NCI-H345 (cell line): ENCODE results near the gene CFHR4.
"Not testable (repeated sequence)": the region's sequence is repeated elsewhere in the genome, so short reads cannot be mapped to it uniquely, and the experiment has no call there.

ENCODE experiments used
- DNase-seq: peaks from one replicate; lab custom pipeline; 2025; lab: John Stamatoyannopoulos, UW

The CFHR4 gene

DNA sequence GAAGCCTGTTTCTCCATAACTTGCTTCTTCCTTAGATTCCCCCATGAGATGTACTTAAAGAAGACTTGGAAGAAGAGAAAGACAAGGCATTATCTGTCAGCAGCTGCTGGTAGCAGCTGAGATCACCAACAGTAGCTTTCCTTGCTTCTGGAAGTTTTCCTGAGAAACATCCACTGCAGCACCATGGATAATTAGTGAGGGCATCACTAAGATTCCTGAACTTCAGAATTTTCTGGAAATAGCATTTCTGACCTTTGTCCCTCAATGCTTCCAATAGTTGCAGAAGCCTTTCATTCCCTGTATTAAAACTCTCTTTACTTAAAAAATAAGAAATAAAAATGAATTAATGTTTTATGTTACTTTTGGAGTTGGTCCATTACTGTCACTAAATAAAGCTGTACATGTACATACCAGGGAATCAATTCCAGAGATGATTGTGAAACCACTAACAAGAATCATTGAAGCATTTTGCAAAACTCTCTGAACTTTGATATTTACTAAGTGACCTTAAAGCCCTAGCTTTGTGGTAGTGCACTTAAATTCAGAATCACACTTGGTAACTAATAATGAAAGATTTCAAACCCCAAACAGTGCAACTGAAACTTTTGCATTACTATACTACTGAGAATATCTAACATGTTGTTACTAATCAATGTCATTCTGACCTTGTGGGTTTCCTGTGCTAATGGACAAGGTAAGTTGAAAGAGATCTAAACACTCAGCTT lies at the start of gene CFHR4:
Gene CFHR4 (plus strand): TSS at position 538 of the 725 bp plus-strand sequence. CDS start 99 bp downstream, at position 637.
- no peak for DNase-seq

DNA sequence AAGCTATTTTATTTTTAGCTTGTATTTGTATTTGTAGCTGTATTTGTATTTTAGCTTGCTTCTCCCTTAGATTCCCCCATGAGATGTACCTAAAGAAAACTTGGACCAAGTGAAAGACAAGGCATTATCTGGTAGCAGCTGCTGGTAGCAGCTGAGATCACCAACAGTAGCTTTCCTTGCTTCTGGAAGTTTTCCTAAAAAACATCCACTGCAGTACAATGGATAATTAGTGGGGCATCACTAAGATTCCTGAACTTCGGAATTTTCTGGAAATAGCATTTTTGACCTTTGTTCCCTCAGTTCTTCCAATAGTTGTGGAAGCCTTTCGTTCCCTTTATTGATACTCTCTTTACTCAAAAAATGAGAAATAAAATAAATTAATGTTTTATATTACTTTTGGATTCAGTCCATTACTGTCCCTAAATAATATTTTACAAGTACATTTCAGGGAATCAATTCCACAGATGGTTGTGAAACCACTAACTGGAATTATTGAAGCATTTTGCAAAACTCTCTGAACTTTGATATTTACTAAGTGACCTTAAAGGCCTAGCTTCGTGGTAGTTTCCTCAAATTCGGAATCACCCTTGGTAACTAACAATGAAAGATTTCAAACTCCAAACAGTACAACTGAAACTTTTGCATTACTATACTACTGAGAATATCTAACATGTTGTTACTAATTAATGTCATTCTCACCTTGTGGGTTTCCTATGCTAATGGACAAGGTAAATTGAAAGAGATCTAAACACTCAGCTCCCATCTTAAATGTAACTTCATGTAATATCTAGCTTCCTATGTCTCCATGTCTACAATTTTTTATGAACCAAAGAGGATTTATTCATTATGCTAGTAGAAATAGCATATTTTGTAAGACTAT lies 38.0 kb upstream of the CFHR4 start:
- not testable (repeated sequence) for DNase-seq

DNA sequence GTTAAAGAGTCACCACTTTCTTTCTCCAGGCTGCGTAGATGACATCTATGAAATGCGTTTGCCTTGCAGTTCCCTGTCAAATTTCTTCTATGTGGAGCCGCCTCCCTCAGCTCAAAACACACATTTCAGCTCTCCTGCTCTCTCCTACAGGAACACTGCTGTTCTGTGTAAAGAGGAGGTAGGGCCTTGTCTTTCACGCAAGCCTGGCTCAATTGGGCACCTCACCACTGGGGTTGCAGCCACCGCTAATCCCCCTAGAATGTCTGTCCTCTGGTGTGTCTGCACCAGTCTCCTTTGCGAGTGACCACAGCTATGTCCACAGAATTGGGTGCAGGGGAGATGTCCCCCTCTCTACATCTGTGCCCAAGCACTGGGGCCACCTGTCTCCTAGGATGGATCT lies 31.8 kb upstream of the CFHR4 start:
- DNase-seq: no peak

DNA sequence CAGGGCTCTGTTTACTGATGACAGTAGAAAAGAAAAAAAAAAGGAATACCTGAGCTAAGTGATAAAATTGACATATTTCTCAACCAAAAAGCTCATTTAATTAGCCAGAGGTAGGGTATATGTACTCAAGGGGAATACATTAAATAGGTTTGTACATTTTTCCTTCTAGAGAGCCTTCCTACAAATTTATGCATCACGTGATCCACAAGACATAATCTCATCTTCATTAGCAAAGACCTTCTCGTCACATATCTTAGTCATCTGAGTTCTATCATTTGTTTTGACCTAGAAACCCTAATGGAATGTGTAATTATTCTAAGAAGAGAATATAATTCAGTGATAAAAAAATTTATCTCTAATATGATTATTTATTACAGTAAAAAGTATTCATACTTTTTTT lies 30.7 kb upstream of the CFHR4 start:
- no peak for DNase-seq

DNA sequence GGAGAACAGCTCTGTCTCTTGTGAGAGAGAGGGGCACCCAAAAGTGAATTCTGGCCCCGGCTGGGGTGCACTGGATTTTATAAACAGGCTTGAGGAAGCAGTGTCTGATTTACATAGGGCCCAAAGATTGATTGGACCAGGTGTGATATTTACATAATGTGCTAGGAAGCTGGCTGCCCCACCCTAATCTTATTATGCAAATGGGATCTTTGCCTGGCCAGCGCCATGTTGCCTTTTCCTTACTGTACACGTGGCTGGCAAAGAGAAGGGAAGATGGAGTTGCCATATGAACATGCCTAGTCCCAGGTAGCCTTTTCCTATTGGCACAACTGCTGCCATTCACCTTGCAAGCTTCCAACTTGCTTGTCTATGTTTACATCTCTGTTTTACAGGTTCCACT lies 29.0 kb upstream of the CFHR4 start:
- no peak for DNase-seq

DNA sequence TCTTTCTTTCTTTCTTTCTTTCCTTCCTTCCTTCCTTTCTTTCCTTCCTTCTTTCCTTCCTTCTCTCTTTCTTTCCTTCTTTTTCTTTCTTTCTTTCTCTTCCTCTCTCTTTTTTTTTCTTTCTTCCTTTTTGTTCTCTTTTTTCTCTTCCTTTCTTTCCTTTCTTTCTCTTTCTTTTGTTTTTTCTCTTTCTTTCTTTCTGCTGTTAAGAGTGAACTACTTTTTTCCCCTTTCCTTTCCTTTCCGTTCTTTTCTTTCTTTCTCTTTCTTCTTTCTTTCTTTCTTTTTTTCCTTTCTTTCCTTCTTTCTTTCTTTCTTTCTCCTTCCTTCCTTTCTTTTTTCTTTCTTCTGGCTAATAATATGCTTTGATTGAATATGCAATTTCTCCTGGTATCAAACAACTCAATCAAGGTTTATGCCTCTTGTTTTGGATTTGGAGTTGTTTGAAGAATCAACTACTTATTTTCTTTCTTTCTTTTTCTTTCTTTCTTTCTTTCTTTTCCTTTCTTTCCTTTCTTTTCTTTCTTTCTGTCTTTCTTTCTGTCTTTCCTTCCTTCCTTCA lies 27.4 kb upstream of the CFHR4 start:
- no peak for DNase-seq

DNA sequence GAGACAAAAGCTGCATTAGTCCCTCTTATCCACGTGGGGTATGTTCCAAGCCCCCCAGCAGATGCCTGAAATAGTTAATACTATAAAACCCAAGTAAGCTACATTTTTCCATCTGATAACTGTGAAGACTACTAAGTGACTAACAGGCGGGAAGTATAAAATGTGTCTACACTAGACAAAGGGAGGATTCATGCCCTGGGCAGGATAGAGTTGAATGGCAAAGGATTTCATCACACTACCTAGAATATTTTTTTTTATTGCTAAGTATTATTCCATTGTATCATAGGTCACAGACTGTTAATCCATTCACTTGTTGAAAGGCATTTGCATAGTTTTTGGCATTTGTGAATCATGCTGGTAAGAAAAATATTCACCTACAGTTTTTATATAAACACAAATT lies 26.4 kb upstream of the CFHR4 start:
- DNase-seq: no peak

DNA sequence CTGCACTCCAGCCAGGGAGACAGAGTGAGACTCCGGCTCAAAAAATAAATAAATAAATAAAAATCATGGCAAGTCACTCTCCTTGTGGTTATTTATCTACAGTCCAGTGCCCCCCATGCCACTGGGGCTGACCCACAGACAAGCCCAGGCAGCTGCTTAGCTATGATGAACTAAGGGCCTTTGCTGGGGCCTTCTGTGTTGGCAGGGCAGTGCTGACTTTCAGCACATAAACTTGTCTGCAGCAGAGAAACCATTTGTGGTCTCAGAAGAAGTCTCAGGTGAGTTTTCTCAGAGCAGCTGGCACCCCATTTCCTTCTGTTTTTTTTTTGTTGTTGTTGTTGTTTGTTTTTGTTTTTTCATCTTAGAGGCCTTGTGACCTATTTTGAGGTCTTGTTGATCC lies 20.9 kb upstream of the CFHR4 start:
- DNase-seq: no peak

DNA sequence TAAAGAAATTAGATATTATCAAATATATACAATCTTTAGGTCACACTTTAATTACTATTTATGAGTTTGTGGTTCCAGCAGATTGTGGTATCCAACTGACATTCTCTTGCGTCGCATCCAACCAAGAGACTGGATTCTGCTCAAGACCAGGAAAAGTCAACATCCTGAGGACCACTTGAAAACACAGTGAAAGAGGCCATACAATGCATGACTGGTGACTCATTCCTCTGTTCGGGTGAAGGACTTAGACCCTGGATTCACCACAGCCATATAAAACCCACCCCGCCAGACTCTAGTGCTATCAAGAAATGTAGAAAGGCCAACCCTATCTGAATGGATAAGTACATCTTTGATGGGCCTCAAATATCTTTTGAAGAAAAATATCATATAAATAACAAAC lies 14.5 kb upstream of the CFHR4 start:
- DNase-seq: peak; percentile 55

DNA sequence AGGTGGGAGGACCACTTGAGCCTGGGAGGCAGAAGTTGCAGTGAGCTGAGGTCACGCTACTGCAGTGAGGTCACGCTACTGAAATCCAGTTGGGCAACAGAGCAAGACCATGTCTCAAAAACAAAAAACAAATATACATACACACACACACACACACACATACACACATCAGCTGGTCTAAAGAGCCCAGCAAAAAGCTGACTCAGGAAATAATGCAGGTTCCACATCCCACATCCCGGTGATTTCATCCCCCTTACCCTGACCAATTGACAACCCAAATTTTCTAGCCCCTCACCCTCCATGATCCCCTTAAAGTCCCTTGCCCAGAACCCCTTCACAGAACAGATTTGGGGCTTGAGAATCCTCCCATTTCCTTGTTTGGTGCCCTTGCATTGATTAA lies 11.9 kb upstream of the CFHR4 start:
- no peak for DNase-seq

DNA sequence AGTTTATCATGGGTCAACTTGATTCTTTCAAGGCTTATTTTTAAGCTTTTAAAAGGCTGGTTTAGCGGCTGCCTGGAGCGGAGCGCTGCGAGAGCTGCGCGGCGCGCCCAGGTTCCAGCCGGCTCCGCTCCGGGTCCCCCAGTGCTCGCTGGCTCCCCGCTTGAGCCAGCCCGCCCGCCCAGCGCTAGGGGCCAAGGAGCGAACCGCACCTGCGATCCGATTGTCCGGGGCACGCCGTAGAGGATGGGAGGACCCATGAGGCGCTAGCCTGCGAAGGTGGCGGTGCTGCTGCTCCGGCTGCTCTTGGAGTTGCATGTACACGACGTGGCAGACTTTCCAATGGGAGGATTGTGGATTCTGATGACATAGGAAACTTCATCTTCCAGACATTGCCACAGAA lies 9.9 kb upstream of the CFHR4 start:
- no peak for DNase-seq

DNA sequence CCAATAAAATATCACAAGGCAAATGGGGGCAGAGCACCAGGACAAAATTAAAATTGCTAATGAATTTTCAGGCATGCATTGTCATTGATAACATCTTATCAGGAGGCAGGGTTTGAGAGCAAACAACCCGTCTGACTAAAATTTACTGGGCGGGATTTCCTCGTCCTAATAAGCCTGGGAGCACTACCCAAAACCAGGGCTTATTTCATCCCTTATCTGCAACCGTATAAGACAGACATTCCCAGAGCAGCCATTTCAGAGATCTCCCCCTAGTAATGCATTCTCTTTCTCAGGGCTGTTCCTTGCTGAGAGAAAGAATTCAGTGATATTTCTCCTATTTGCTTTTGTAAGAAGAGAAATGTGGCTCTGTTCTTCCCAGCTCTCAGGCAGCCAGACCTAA lies 1.3 kb upstream of the CFHR4 start:
- DNase-seq: not testable (repeated sequence)

DNA sequence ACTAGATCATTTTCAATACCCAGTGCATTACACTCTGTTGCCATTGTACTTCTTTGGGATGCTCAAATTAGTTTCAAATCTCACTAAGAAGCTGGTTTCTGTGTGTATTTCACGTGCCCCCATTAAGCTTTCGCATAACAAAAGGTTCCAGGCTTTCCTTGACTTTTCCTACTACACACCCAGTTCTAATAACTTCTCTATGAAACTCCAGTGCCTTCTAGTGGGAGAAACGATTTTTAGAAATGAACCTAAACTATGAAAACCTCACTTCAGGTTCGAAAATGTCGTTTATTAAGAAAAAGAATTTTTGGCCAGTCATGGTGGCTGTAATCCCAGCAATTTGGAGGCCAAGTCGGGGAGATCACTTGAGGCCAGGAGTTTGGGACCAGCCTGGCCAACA lies 2.8 kb downstream of the CFHR4 start:
- DNase-seq: no peak

DNA sequence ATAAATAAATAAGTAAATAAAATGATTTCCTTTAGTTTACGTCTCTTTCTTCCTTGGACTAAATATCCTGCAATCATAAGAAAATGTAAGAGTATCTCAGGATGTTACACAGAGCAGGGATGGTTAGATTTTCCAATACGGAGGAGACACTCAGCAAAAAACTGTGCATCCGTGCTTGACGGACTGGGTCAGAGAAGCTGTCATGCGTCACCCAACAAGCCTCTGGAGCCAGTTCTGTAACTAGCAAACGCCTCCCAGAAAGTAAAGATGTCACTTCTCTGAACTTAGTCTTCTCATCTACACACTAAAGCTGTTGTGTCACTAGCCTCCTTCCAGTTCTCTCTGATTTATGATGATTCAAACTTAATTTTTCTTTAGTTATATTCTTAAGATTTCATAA lies 3.4 kb downstream of the CFHR4 start:
- DNase-seq: no peak

DNA sequence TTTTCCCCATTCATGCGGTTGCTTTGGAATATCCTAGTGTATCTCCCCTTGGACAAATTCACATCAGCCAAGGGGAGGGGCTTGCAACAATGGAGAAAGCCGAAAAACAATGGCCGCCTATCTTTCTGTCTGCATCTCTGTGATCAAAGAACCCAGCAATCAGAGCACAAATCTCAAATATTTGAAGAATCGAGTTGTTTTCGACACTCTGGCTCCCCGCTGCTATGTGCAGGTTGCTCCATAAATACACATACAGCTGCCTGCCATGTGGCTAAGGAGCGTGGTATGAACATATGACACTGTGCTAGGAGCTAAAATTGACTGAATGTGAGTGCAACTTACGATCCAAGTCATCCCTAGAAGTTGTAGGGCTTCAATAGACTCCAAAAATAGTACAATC lies 8.5 kb downstream of the CFHR4 start:
- no peak for DNase-seq

DNA sequence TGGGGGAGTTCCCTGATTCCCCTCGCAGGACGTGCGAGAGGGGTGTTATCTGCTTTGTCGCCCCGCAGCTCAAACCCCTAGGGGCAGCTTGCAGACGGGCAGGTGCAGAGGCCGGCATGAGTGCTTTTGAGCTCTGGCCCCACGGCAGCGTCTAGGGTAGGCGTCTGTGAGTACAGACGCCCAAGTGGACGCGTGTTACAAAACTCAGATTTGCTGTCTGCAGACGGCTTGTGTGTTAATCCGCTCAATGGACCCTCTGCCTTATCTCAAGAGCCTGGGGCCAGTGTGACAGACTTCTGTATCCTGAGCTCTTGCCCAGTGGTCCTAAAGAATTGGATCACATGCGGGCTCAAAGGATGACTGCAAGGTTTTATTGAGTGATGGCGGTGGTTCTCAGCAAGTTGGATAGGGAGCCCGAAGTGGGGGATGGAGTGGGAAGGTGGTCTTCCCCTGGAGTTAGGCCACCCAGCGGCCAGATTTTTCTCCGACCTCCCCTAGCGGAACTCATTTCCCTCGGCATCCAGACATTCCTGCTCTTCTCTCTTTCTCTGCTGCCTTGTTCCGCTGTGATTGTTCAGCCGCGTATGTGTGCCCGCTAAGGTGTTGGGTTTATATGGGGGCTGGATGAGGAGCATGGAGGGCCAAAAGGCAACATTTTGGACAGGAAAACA lies 9.4 kb downstream of the CFHR4 start:
- DNase-seq: no peak

DNA sequence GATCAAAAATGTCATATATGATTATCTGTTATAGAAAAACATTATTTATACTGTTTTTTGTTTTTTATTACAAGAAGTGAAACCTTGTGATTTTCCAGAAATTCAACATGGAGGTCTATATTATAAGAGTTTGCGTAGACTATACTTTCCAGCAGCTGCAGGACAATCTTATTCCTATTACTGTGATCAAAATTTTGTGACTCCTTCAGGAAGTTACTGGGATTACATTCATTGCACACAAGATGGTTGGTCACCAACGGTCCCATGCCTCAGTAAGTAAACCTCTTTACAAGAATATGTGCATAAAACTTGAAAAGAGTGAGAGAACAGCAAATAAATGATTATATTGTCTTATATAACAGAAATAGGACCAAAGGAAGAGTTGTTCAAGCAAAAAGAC lies 14.5 kb downstream of the CFHR4 start:
- no peak for DNase-seq

DNA sequence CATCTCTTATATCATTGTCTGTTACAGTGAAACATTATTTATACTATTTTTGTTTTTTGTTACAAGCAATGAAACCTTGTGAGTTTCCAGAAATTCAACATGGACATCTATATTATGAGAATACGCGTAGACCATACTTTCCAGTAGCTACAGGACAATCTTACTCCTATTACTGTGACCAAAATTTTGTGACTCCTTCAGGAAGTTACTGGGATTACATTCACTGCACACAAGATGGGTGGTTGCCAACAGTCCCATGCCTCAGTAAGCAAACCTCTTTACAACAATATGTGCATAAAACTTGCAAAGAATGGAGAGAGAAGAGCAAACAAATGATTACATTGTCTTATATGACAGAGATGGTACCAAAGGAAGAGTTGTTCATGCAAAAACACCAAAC lies 22.4 kb downstream of the CFHR4 start:
- DNase-seq: peak; percentile 17

DNA sequence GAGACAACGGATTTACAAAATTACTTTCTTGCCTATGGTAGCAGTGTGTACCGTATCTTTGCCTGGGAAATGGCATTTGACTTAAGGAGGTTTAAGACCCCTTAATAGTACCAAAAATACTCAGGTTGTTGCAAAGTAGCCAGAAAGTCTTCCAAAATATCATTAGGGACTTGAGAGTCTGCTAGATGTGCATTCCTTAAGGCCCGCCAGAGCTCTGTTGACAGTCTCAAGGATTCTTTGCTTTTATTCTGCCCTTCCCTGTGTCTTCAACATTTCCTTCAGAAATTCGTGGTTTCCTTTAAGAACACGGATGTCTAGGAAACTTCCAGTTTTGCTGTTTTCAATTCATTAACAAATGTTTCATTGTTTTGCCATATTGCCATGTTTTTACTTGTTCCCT lies 24.4 kb downstream of the CFHR4 start:
- DNase-seq: not testable (repeated sequence)

DNA sequence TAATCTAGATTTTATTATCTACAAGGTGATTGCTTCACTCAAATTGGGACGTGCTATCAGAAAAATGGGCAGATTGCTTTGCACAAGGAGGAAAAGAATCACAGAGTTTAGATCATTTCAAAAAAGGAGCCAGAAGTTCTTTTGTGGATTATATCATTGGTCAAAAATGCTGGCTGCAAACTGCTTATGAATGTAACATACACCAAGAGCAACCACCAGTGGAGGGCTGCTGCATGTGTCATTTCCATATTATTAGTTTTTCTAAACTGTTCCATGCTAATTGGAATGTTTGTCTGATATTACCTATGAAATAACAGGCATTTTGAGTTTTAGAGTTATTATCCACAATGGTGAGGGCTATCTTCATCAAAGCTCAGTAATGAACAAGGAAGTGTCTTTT lies 39.0 kb downstream of the CFHR4 start:
- not testable (repeated sequence) for DNase-seq

DNA sequence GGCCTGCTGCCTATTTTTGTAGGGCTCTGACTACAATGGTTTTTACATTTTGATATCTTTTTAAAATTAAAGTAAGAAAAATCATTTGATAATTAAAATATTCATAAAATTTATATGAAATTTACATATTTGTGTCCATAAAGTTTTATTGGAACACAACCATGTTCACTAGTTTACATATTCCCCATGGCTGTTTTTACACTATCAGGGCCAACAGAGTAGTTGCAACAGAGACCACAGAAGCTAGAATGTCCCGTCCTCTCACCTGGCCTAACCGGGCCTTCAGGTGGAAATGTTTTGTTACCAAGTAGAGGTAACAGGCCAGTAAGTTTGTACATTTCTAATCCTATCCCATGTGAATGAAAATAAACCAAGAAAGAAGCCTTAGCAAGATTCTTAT lies 45.0 kb downstream of the CFHR4 start:
- not testable (repeated sequence) for DNase-seq

DNA sequence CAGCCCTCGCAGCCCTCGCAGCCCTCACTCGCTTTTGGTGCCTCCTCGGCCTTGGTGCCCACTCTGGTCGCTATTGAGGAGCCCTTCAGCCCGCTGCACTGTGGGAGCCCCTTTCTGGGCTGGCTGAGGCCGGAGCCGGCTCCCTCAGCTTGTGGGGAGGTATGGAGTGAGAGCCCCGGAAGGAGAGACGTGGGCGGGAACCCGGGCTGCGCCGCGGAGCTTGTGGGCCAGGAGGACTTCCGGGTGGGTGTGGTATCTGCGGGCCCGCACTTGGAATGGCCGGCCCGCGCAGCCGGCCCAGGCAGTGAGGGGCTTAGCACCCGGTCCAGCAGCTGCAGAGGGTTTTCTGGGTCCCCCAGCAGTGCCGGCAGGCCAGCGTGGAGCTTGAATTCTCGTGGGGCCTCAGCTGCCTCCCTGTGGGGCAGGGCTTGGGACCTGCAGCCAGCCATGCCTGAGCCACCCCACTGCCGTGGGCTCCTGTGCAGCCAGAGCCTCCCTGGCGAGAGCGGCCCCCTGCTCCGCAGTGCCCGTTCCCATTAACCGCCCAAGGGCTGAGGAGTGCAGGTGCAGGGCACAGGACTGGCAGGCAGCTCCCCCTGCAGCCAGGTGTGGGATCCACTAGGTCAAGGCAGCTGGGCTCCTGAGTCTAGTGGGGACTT lies 45.8 kb downstream of the CFHR4 start:
- no peak for DNase-seq
